Measurements from ENCODE around the gene PPFIA3. TPM values are rescaled to one million over a fixed set of nuclear protein-coding genes. Genes with fewer than 3 reads are reported as not detected.
"Not testable (repeated sequence)": the region's sequence is repeated elsewhere in the genome, so short reads cannot be mapped to it uniquely, and the experiment has no call there.

Gene PPFIA3
- total and polyA plus RNA-seq, 8 donors: 4.1 to 39.7 (median 6.7) TPM

- TF ChIP-seq CTCF (IDR thresholded peaks at IDR 0.05): no peak
- WGBS, 2 donors: 72 to 87% methylated on average over 6 of the region's 6 CpGs
Measured at GRCh38 chr19:49141352-49141751, 22.0 kb downstream of the PPFIA3 start.

GRCh38 chr19:49142866-49143335, 23.6 kb downstream of the PPFIA3 start:
- ATAC-seq (peak; percentile 96 to 99 (median 98)), FAIRE-seq (no peak), DNase-seq (peak; percentile 86 to 96 (median 89))
- Histone ChIP-seq H3K27ac (no peak overlapping the region), H3K9me3 (no peaks in the 10 kb centered on the region), H3K4me1 (no peaks in the 10 kb centered on the region), H3K27me3 (no peaks in the 10 kb centered on the region), H3K36me3 (no peaks in the 10 kb centered on the region), H3K4me3 (peak overlapping the region in 2 of 4 donors; percentile 28 to 45)
- TF ChIP-seq CTCF (IDR thresholded peaks at IDR 0.05): no peak
- intact Hi-C loops (cut with DNase I): no loop called here
- WGBS, 2 donors: 2 to 4% methylated on average over 21 of the region's 21 CpGs

More at GRCh38 chr19:49141352-49141751, 22.0 kb downstream of the PPFIA3 start:
- Histone ChIP-seq H3K9me3 (no peaks in the 10 kb centered on the region), H3K4me3 (no peak overlapping the region), H3K27ac (no peak overlapping the region), H3K36me3 (no peaks in the 10 kb centered on the region), H3K27me3 (no peaks in the 10 kb centered on the region), H3K4me1 (no peaks in the 10 kb centered on the region)
- intact Hi-C loops (cut with DNase I): no loop called here
- ATAC-seq (no peak), DNase-seq (no peak), FAIRE-seq (no peak)

GRCh38 chr19:49145573-49146407, 26.4 kb downstream of the PPFIA3 start:
- intact Hi-C loops (cut with DNase I): no loop called here
- Histone ChIP-seq H3K36me3 (no peaks in the 10 kb centered on the region), H3K9me3 (no peaks in the 10 kb centered on the region), H3K4me1 (peaks cover 0 to 7% (median under 1%) of the 10 kb centered on the region in 3 donors), H3K27me3 (no peaks in the 10 kb centered on the region), H3K27ac (no peak overlapping the region), H3K4me3 (no peak overlapping the region)
- FAIRE-seq (no peak), ATAC-seq (peak in 3 of 4 donors; percentile 13 to 18 (median 13)), DNase-seq (peak; percentile 52 to 96 (median 83))
- TF ChIP-seq CTCF (IDR thresholded peaks at IDR 0.05): peak; percentile 66 to 83 (median 80)
- 8 to 9% methylated on average over 30 of the region's 30 CpGs for WGBS, 2 donors

GRCh38 chr19:49146408-49146770, 27.0 kb downstream of the PPFIA3 start:
- ATAC-seq; H3K4me1 ChIP-seq; H3K4me3 ChIP-seq; H3K27me3 ChIP-seq; intact Hi-C loops (cut with DNase I); H3K9me3 ChIP-seq; H3K27ac ChIP-seq; H3K36me3 ChIP-seq; FAIRE-seq; DNase-seq: not testable (repeated sequence)
- WGBS, 2 donors: 37 to 44% methylated on average over 7 of the region's 7 CpGs

- intact Hi-C loops (cut with DNase I): no loop called here
- DNase-seq: no peak
- Histone ChIP-seq H3K27ac (peak overlapping the region in 1 of 4 donors; percentile 68), H3K4me1 (peaks cover 6 to 11% (median 7%) of the 10 kb centered on the region in 3 donors), H3K4me3 (peak overlapping the region in 1 of 4 donors; percentile 56), H3K27me3 (no peaks in the 10 kb centered on the region), H3K9me3 (no peaks in the 10 kb centered on the region), H3K36me3 (no peaks in the 10 kb centered on the region)
- no peak for TF ChIP-seq CTCF (IDR thresholded peaks at IDR 0.05)
- no peak for FAIRE-seq
- ATAC-seq: no peak
- 74 to 87% methylated on average over 11 of the region's 11 CpGs for WGBS, 2 donors
Measured at GRCh38 chr19:49148044-49148682, 28.8 kb downstream of the PPFIA3 start.
